ENCODE measurements around the gene NFAM1. TPM values are rescaled to one million over a fixed set of nuclear protein-coding genes. Genes with fewer than 3 reads are reported as not detected.

Gene NFAM1
- total RNA-seq, 1 experiment from 2014 or later = 0.12 TPM

DNA sequence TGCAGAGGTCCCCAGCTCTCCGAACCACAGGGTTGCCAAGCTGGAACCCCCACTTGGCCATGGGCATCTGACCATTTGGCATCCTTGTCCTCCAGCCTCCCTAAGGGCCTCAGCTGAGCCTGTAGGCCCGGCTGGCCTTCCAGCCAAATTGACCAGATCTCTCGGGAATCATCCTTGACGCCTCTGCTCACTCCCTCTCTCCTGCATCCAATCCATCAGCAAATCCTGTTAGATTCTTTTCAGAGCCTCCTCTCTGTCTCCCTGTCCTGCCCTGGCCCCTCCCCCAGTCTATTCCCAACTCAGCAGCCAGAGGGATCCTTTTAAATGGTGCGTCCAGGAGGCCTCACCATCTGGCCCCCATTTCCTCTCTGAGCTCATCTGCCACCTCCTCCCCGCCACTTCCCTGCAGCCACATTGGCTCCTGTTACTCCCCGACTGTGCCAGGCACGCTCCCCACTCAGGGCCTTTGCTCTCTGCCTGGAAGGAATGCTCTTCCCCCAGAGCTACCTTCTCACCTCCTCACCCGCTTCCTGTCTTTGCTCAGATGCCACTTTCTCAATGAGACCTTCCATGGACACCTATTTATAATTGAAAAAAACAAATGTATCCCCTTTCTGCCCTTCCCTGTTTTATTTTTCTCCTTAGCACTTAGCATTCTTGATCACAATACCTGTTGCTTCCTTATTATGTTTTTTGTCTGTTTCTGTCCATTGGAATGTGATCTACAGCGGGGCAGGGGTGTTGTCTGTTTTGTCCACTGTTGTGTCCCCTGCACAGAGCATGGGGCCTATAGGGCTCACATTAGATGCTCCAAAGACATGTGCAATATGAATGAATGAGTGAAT, 78.1 kb downstream of the NFAM1 start:
- no peak overlapping the region for H3K4me2 ChIP-seq (ENCODE audit: low read length)
- no peak overlapping the region for H2AFZ ChIP-seq (ENCODE audit: low read depth, low read length, poor library complexity, severe bottlenecking)
- H3K9me2 ChIP-seq (ENCODE audit: insufficient read depth) = no peaks in the 10 kb centered on the region
- TF ChIP-seq, protein P1, sequence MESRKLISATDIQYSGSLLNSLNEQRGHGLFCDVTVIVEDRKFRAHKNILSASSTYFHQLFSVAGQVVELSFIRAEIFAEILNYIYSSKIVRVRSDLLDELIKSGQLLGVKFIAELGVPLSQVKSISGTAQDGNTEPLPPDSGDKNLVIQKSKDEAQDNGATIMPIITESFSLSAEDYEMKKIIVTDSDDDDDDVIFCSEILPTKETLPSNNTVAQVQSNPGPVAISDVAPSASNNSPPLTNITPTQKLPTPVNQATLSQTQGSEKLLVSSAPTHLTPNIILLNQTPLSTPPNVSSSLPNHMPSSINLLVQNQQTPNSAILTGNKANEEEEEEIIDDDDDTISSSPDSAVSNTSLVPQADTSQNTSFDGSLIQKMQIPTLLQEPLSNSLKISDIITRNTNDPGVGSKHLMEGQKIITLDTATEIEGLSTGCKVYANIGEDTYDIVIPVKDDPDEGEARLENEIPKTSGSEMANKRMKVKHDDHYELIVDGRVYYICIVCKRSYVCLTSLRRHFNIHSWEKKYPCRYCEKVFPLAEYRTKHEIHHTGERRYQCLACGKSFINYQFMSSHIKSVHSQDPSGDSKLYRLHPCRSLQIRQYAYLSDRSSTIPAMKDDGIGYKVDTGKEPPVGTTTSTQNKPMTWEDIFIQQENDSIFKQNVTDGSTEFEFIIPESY (IDR thresholded peaks at IDR 0.05; ENCODE audit: extremely low read depth, insufficient replicate concordance, low read length) = no peak
- no peak for TF ChIP-seq FOSL1 (IDR thresholded peaks at IDR 0.05; ENCODE audit: low read depth)
- no peak for TF ChIP-seq ZNF274 (IDR thresholded peaks at IDR 0.05; ENCODE audit: low read depth, low read length)
- TF ChIP-seq YY1 (IDR thresholded peaks at IDR 0.05; ENCODE audit: extremely low read depth, insufficient replicate concordance, low read depth, low read length) = no peak
- no peak for TF ChIP-seq SP1 (IDR thresholded peaks at IDR 0.05; ENCODE audit: low read depth)
- TF ChIP-seq SRF (IDR thresholded peaks at IDR 0.05; ENCODE audit: low read depth) = no peak
- TF ChIP-seq SIN3A (IDR thresholded peaks at IDR 0.05; ENCODE audit: low read depth) = no peak
- TF ChIP-seq POLR2AphosphoS5 (IDR thresholded peaks at IDR 0.05; ENCODE audit: low read depth, low read length) = no peak
- TF ChIP-seq, protein P2, sequence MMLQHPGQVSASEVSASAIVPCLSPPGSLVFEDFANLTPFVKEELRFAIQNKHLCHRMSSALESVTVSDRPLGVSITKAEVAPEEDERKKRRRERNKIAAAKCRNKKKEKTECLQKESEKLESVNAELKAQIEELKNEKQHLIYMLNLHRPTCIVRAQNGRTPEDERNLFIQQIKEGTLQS (IDR thresholded peaks at IDR 0.05) = no peak
- no peak for TF ChIP-seq CBX3 (IDR thresholded peaks at IDR 0.05; ENCODE audit: low read depth)
- no peak for TF ChIP-seq JUND (IDR thresholded peaks at IDR 0.05)
- H4K20me1 ChIP-seq (ENCODE audit: insufficient read depth) = no peaks in the 10 kb centered on the region
- BruUV-seq (replicated peaks) = no TSS peak
- ChIA-PET POLR2A (no interaction called here), CTCF (no interaction called here), RAD21 (ENCODE audit: low non-redundant PET in 1 of 2, low total read pairs in 2 of 2, uncharacterized antibody in 2 of 2, unreplicated experiment in 2 of 2) (no interaction called here)
- no peak overlapping the region for H3K9ac ChIP-seq (ENCODE audit: low read length)
- ATAC-seq = no peak; the same call in 1 of the 2 replicates
- no peaks in the 10 kb centered on the region for H3K36me3 ChIP-seq (ENCODE audit: control insufficient read depth in 1 of 2, insufficient read depth in 2 of 2, low read length in 2 of 2)
- intact Hi-C loops (cut with micrococcal nuclease) = no loop called here
- no peak overlapping the region for H3K27ac ChIP-seq (ENCODE audit: low read depth, low read length)
- no peaks in the 10 kb centered on the region for H3K27me3 ChIP-seq (ENCODE audit: insufficient read depth, low read length)
- H3K4me1 ChIP-seq (ENCODE audit: control insufficient read depth in 1 of 2, insufficient read depth in 2 of 2, low read length in 2 of 2) = peaks cover 0 to 3% of the 10 kb centered on the region in 2 experiments; a peak in 1 of 4 replicates
- no peak for DNase-seq (ENCODE audit: low read depth, low spot score)
- H3K4me3 ChIP-seq (replicated peaks in 1 of 2; ENCODE audit: low read depth in 1 of 2, low read length in 2 of 2) = no peak overlapping the region
- no peaks in the 10 kb centered on the region for H3K79me2 ChIP-seq (ENCODE audit: insufficient read depth, low read length)
- H3K9me3 ChIP-seq (ENCODE audit: control insufficient read depth in 1 of 2, insufficient read depth in 1 of 2, low read depth in 1 of 2, low read length in 2 of 2) = no peaks in the 10 kb centered on the region
